Neural cell (in vitro differentiated cells): ENCODE data around the gene CEP72. TPM values are rescaled to one million over a fixed set of nuclear protein-coding genes. Genes with fewer than 3 reads are reported as not detected.

ENCODE experiments used
- H2AFZ ChIP-seq: fragments of 200-600, 300-800 bp; sonication (generic), shearing (Covaris generic); 2 replicates; pipeline ENCODE4 v1.6.0; 2014; ENCODE audit warnings: low read depth, mild to moderate bottlenecking, antibody characterized with exemption, low read length, moderate library complexity
- H3F3A ChIP-seq: fragments of 200-600 bp; shearing (Covaris generic); 2 replicates; pipeline ENCODE4 v1.6.1; 2016; ENCODE audit warnings: mild to moderate bottlenecking, moderate library complexity, mixed read lengths, antibody characterized with exemption, low read length; ENCODE audit not compliant: insufficient read depth, poor library complexity, severe bottlenecking
- H3K27ac ChIP-seq: fragments of 200-600, 300-800 bp; sonication (generic), shearing (Covaris generic); 2 replicates; pipeline ENCODE4 v1.5.1; 2014; ENCODE audit warnings: mild to moderate bottlenecking, low read length, moderate library complexity
- H3K27me3 ChIP-seq: fragments of 300-800, 200-600 bp; sonication (generic), shearing (Covaris generic); 2 replicates; pipeline ENCODE4 v1.6.0; 2014; ENCODE audit warnings: mild to moderate bottlenecking, low read depth, low read length, moderate library complexity; ENCODE audit not compliant: insufficient read depth
- H3K36me3 ChIP-seq: fragments of 300-800, 200-600 bp; sonication (generic), shearing (Covaris generic); 2 replicates; pipeline ENCODE4 v1.5.1; 2014; ENCODE audit warnings: mild to moderate bottlenecking, antibody characterized with exemption, low read length, moderate library complexity; ENCODE audit not compliant: insufficient read depth
- H3K4me2 ChIP-seq: fragments of 300-800, 200-600 bp; sonication (generic), shearing (Covaris generic); 2 replicates; pipeline ENCODE4 v1.6.0; 2014; ENCODE audit warnings: mild to moderate bottlenecking, low read length
- H3K4me3 ChIP-seq: fragments of 300-800, 200-600 bp; sonication (generic), shearing (Covaris generic); 2 replicates; pipeline ENCODE4 v1.5.1; 2014; ENCODE audit warnings: mild to moderate bottlenecking, low read length, moderate library complexity
- H3K79me2 ChIP-seq: fragments of 200-600 bp; shearing (Covaris generic); replicated peaks from 2 replicates; pipeline ENCODE4 v1.6.0; 2014; ENCODE audit warnings: mild to moderate bottlenecking, low read length, moderate library complexity; ENCODE audit not compliant: insufficient read depth
- H3K9ac ChIP-seq: fragments of 300-800, 200-600 bp; sonication (generic), shearing (Covaris generic); 2 replicates; pipeline ENCODE4 v1.6.1; 2016; ENCODE audit warnings: mild to moderate bottlenecking, low read length, mixed read lengths
- H3K9me2 ChIP-seq: fragments of 200-600 bp; shearing (Covaris generic); 2 replicates; pipeline ENCODE4 v1.6.1; 2016; ENCODE audit warnings: mild to moderate bottlenecking, low read length, mixed read lengths; ENCODE audit not compliant: insufficient read depth
- H3K9me3 ChIP-seq: fragments of 200-600, 300-800 bp; sonication (generic), shearing (Covaris generic); 2 replicates; pipeline ENCODE4 v1.6.1; 2016; ENCODE audit warnings: mild to moderate bottlenecking, mixed run types, low read length, moderate library complexity, mixed read lengths
- H4K20me1 ChIP-seq: fragments of 200-600 bp; shearing (Covaris generic); 2 replicates; pipeline ENCODE4 v1.6.1; 2016; ENCODE audit warnings: mild to moderate bottlenecking, mixed run types; ENCODE audit not compliant: insufficient read depth
- CTCF ChIP-seq: fragments of 450-650 bp; IDR thresholded peaks from 2 replicates; pipeline ENCODE4 v1.5.1; 2014; ENCODE audit warnings: antibody characterized with exemption, mild to moderate bottlenecking, moderate library complexity; ENCODE audit not compliant: poor library complexity, severe bottlenecking
- EP300 ChIP-seq: fragments of 450-650 bp; conservative IDR thresholded peaks from 2 replicates; pipeline ENCODE4 v1.6.1; 2014; ENCODE audit warnings: antibody characterized with exemption, mild to moderate bottlenecking, moderate library complexity; ENCODE audit not compliant: poor library complexity, severe bottlenecking
- EZH2 ChIP-seq: fragments of 200-600, 300-800 bp; shearing (Covaris generic), sonication (generic); IDR thresholded peaks from 2 replicates; pipeline ENCODE4 v1.6.1; 2014; ENCODE audit warnings: antibody characterized with exemption, low read length, borderline replicate concordance, mild to moderate bottlenecking; ENCODE audit not compliant: insufficient read depth, poor library complexity, severe bottlenecking
- MXI1 ChIP-seq: fragments of 450-650 bp; conservative IDR thresholded peaks from 2 replicates; pipeline ENCODE4 v1.6.1; 2014; ENCODE audit warnings: antibody characterized with exemption, mild to moderate bottlenecking; ENCODE audit not compliant: poor library complexity, severe bottlenecking
- POLR2AphosphoS5 ChIP-seq: IDR thresholded peaks from 2 replicates; pipeline ENCODE4 v1.6.1; 2012
- RAD21 ChIP-seq: fragments of 450-650 bp; conservative IDR thresholded peaks from 2 replicates; pipeline ENCODE4 v1.6.1; 2014; ENCODE audit warnings: antibody characterized with exemption, mild to moderate bottlenecking, moderate library complexity
- REST ChIP-seq: IDR thresholded peaks from 2 replicates; pipeline ENCODE4 v1.6.1; 2012; ENCODE audit warnings: borderline replicate concordance
- SMC3 ChIP-seq: fragments of 450-650 bp; conservative IDR thresholded peaks from 2 replicates; pipeline ENCODE4 v1.6.1; 2014; ENCODE audit warnings: antibody characterized with exemption, mild to moderate bottlenecking, moderate library complexity; ENCODE audit not compliant: poor library complexity
- TAF1 ChIP-seq: IDR thresholded peaks from 2 replicates; pipeline ENCODE4 v1.6.1; 2012; ENCODE audit warnings: low read depth
- polyA plus RNA-seq: library from polyadenylated mRNA; depleted of rRNA; stranded (reverse); fragments of >200 nt; gene quantifications from 2 replicates; pipeline ENCODE4 v1.2.3, GENCODE V29; 2014

CEP72 gene
- polyA plus RNA-seq, 1 donor from 2014 or later: 5.9 TPM

- H3K4me3 ChIP-seq: no peak overlapping the region
- H3K79me2 ChIP-seq: peaks cover 19% of the 10 kb centered on the region
- H3K27me3 ChIP-seq: no peaks in the 10 kb centered on the region
These were observed 4.4 kb downstream of the CEP72 start for GRCh38 chr5:616484-617039.

GRCh38 chr5:617896-618295 is 5.8 kb downstream of the CEP72 start:
- no peaks in the 10 kb centered on the region for H3K9me3 ChIP-seq
- no peak overlapping the region for H2AFZ ChIP-seq
- no peaks in the 10 kb centered on the region for H3K9me2 ChIP-seq
- H3K79me2 ChIP-seq: peaks cover 15% of the 10 kb centered on the region
- no peak overlapping the region for H3K4me3 ChIP-seq
- H3F3A ChIP-seq: no peaks in the 10 kb centered on the region
- no peak overlapping the region for H3K4me2 ChIP-seq
- no peak overlapping the region for H3K9ac ChIP-seq
- no peaks in the 10 kb centered on the region for H3K27me3 ChIP-seq
- H3K36me3 ChIP-seq: no peaks in the 10 kb centered on the region
- H3K27ac ChIP-seq: no peak overlapping the region
- H4K20me1 ChIP-seq: no peaks in the 10 kb centered on the region
- no peak for TF ChIP-seq CTCF
- no peak for TF ChIP-seq EZH2
- TF ChIP-seq EP300: no peak
- no peak for TF ChIP-seq REST
- TF ChIP-seq SMC3: no peak

More at GRCh38 chr5:616484-617039, 4.4 kb downstream of the CEP72 start:
- Histone ChIP-seq H3K4me2 (no peak overlapping the region), H3F3A (no peaks in the 10 kb centered on the region), H3K9me3 (no peaks in the 10 kb centered on the region), H3K9ac (no peak overlapping the region), H3K27ac (no peak overlapping the region), H2AFZ (no peak overlapping the region), H3K36me3 (no peaks in the 10 kb centered on the region), H4K20me1 (no peaks in the 10 kb centered on the region), H3K9me2 (no peaks in the 10 kb centered on the region)
- no peak for TF ChIP-seq CTCF
- no peak for TF ChIP-seq MXI1
- TF ChIP-seq EZH2: no peak
- no peak for TF ChIP-seq POLR2AphosphoS5
- no peak for TF ChIP-seq SMC3
- TF ChIP-seq TAF1: no peak
- no peak for TF ChIP-seq RAD21
- no peak for TF ChIP-seq EP300
- TF ChIP-seq REST: no peak
